T-helper 2 cell treated with Interferon-gamma antibody and Interleukin-4, amounts not matched to agents 5 μg/mL and 100 μg/mL, for 36 hours (primary cell): ENCODE data around the gene MORC2.

Experiments
- DNase-seq: peaks from one replicate; pipeline ENCODE4 v3.0.0; 2021; ENCODE audit warnings: low spot score
- H3K27ac Mint-ChIP-seq: one replicate; pipeline ENCODE4 v1.8.0; 2021; ENCODE audit warnings: mild to moderate bottlenecking, mixed read lengths
- H3K27me3 Mint-ChIP-seq: one replicate; pipeline ENCODE4 v1.8.0; 2021; ENCODE audit warnings: low read depth, mixed read lengths
- H3K36me3 Mint-ChIP-seq: one replicate; pipeline ENCODE4 v1.8.0; 2021; ENCODE audit warnings: low read depth, mixed read lengths
- H3K4me1 Mint-ChIP-seq: one replicate; pipeline ENCODE4 v1.8.0; 2021; ENCODE audit warnings: low read depth, mixed read lengths
- H3K4me3 Mint-ChIP-seq: one replicate; pipeline ENCODE4 v1.8.0; 2022; ENCODE audit warnings: mild to moderate bottlenecking, moderate library complexity, mixed read lengths
- H3K9me3 Mint-ChIP-seq: one replicate; pipeline ENCODE4 v1.8.0; 2021; ENCODE audit warnings: mixed read lengths

The MORC2 gene

DNA sequence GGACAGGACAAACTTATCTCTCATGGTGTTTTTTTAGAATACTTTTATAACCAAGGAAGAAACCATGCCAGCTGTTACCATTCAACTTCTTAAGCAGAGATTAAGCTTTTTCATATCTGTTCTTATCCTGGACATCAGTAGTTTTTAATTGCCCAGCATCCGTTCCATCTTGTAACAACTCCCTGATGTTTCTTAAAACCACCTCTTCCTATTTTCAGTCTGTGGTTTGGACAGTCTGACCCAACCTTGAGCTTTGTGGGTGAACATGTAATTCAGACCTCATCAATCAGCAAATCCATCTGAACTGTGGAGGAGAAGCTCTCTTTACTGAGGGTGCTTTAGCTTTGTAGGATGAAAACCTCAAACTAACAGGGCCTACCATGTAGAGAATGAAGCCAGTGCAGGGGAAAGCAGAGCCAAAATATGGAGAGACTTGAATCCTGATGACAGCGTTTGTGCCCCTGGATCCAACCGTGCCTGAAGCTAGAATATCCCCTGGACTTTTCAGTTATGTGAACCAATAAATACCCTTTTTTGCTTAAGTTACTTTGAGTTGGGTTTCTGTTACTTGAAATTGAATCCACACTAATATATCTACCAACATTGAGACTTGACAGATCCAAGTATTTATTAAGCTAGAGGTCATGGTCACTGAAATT lies 9.9 kb upstream of the MORC2 start:
- no peaks in the 10 kb centered on the region for H3K27me3 Mint-ChIP-seq
- H3K9me3 Mint-ChIP-seq = peaks cover 85% of the 10 kb centered on the region
- DNase-seq = no peak
- H3K4me3 Mint-ChIP-seq = no peak overlapping the region
- peaks cover 58% of the 10 kb centered on the region for H3K36me3 Mint-ChIP-seq
- peaks cover 6% of the 10 kb centered on the region for H3K4me1 Mint-ChIP-seq
- no peak overlapping the region for H3K27ac Mint-ChIP-seq

DNA sequence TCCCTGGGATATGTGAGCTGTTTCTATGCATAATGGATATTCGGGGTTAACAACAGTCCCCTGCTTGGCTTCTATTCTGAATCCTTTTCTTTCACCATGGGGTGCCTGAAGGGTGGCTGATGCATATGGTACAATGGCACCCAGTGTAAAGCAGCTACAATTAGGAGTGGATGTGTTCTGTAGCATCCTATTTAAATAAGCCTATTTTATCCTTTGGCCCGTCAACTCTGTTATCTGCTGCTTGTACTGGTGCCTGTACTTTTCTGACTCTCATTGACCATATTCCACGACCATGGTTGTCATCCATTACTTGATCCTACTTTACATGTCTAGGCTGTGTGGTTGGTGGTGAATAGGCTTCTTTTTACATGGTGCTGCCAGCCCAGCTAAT lies 1.8 kb upstream of the MORC2 start:
- H3K4me3 Mint-ChIP-seq = peak overlapping the region; percentile 92
- no peaks in the 10 kb centered on the region for H3K27me3 Mint-ChIP-seq
- H3K4me1 Mint-ChIP-seq = peaks cover 30% of the 10 kb centered on the region
- no peak for DNase-seq
- H3K27ac Mint-ChIP-seq = peak overlapping the region; percentile 99
- H3K9me3 Mint-ChIP-seq = peaks cover 65% of the 10 kb centered on the region
- peaks cover 84% of the 10 kb centered on the region for H3K36me3 Mint-ChIP-seq

- Mint-ChIP-seq H3K4me1 (peaks cover 34% of the 10 kb centered on the region), H3K27me3 (no peaks in the 10 kb centered on the region), H3K27ac (peak overlapping the region; percentile 99), H3K4me3 (peak overlapping the region; percentile 92), H3K9me3 (peaks cover 65% of the 10 kb centered on the region), H3K36me3 (peaks cover 83% of the 10 kb centered on the region)
- DNase-seq = peak; percentile 42
These were observed 1.2 kb upstream of the MORC2 start for GRCh38 chr22:30969532-30970355.

DNA sequence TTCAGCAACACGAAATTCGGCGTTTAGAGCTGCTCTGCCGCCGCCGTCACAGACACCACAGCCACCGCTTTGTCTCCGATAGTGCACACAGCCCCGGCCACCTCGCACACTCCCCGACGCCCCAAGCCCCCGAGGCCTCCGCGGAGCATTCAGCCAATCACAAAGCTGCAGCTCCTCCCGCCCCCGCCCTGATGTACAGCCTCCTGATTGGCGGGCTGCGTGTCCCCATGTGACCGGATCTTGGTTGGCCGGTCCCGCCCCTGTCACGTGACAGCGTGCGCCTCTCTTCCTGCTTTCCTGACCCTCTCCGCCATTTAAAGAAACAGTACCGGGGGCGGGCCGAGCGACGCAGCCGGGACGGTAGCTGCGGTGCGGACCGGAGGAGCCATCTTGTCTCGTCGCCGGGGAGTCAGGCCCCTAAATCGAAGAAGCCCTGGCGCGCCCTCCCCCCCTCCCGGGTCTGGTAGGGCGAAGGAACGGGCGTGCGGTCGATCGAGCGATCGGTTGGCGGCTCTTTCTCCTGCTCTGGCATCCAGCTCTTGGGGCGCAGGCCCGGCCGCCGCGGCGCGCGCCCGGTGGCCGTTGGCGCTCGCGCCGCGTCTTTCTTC lies 454 bp upstream of the MORC2 start, which contains the start of gene TUG1:
TSS of gene TUG1 (plus strand) at position 342 of the 608 bp plus-strand sequence.
- Mint-ChIP-seq H3K9me3 (peaks cover 63% of the 10 kb centered on the region), H3K4me3 (peak within 1 kb of the TSS; percentile 96), H3K27ac (peak within 1 kb of the TSS; percentile 99), H3K27me3 (no peaks in the 10 kb centered on the region), H3K4me1 (peaks cover 37% of the 10 kb centered on the region), H3K36me3 (peaks cover 81% of the 10 kb centered on the region)
- DNase-seq = peak; percentile 97

- Mint-ChIP-seq H3K27ac (no peak overlapping the region), H3K27me3 (no peaks in the 10 kb centered on the region), H3K4me1 (peaks cover 21% of the 10 kb centered on the region), H3K36me3 (peaks cover 50% of the 10 kb centered on the region), H3K4me3 (no peak overlapping the region), H3K9me3 (peaks cover 29% of the 10 kb centered on the region)
- DNase-seq = no peak
These were observed 3.7 kb downstream of the MORC2 start for GRCh38 chr22:30964858-30965257.

- Mint-ChIP-seq H3K4me1 (peaks cover 22% of the 10 kb centered on the region), H3K27me3 (no peaks in the 10 kb centered on the region), H3K9me3 (no peaks in the 10 kb centered on the region), H3K27ac (no peak overlapping the region), H3K36me3 (peaks cover 33% of the 10 kb centered on the region), H3K4me3 (no peak overlapping the region)
- DNase-seq = no peak
These were observed 13.4 kb downstream of the MORC2 start for GRCh38 chr22:30955153-30955552.

DNA sequence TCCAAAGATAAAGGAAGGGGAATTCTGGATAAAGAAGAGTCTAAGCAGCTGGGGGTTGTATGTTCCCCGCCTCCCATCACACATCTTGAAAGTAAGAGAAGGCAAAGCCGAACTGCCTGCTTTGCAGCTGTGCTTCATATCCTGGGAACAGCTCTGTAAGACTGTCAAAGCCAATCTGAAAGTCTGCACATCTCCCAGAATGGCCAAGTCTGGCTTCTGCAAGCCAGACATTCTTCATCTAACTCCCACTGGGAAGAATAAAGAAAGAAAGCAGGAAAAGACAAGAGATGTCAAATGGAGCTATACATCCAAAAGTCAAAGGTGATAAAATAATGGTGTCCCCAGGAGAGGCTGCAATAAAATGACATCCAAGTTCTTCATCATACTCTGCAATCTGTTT lies 15.4 kb downstream of the MORC2 start:
- Mint-ChIP-seq H3K4me1 (peaks cover 22% of the 10 kb centered on the region), H3K36me3 (peaks cover 45% of the 10 kb centered on the region), H3K4me3 (no peak overlapping the region), H3K27ac (no peak overlapping the region), H3K27me3 (no peaks in the 10 kb centered on the region), H3K9me3 (no peaks in the 10 kb centered on the region)
- DNase-seq = no peak

DNA sequence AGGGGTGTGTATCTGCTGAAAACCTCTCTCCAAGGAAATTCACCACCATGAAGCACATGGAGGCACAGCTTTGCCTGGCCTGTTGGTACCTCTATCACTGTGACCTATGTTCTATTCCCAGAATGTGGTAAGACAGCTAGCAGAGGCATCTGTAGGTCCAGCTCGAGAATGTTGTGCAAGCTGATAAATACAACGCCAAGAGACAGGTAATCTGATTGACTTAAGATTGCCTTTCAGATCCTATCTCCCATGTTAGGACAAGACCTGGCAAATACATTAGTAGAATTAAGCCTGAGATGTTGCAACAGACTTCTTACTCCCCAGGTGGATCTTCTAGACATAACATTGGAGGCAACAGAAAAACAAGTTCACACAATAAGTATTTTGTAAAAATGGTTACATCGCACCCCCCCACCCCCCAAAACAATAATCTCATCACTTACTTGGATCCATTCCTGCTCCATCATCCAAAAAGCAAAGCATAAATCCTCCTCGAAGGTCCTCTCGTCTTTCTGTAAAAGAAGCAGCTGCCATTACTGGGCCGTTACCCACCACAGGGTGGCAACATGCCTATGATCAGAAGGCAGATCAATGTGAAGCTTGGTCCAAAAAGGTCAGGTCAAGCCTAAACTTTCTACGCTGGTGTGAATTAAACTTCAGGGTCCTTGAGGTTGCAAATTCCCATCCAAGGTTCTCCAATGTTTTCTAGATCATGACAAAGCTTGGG lies 18.5 kb downstream of the MORC2 start:
- Mint-ChIP-seq H3K36me3 (peaks cover 47% of the 10 kb centered on the region), H3K27ac (no peak overlapping the region), H3K9me3 (no peaks in the 10 kb centered on the region), H3K4me1 (peaks cover 13% of the 10 kb centered on the region), H3K4me3 (no peak overlapping the region), H3K27me3 (no peaks in the 10 kb centered on the region)
- DNase-seq = no peak

- Mint-ChIP-seq H3K36me3 (peaks cover 53% of the 10 kb centered on the region), H3K4me1 (peaks cover 21% of the 10 kb centered on the region), H3K4me3 (no peak overlapping the region), H3K27me3 (no peaks in the 10 kb centered on the region), H3K9me3 (no peaks in the 10 kb centered on the region), H3K27ac (no peak overlapping the region)
- no peak for DNase-seq
These were observed 19.6 kb downstream of the MORC2 start for GRCh38 chr22:30948930-30949342.

DNA sequence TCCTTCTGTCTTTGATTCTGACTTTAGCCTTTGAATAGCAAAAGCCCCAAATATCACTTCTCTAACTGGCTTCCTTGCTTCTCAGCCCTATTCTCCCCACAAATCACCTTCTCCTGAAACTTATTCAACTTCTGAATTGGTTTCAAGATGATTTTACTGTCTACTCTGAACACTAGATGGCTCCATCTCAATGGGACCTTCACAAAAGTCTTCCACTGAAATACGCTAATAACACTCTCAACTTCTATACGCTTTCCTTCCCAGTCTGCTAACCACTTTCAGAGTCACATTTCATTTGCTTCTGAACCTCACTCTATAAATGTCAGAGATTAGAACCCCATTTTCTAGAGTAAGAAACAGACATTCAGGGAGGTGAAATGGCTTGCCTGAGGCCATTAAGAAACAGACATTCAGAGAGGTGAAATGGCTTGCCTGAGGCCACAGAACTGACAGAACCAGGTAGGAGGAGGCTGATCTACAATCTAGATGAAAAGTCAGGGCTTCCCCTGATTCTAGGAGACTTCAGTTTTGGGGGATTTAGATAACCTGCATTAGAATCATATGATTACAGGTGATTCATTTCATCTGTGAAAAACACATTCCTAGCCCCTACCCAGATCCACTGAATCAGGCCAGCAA lies 20.6 kb downstream of the MORC2 start:
- no peak overlapping the region for H3K27ac Mint-ChIP-seq
- H3K4me1 Mint-ChIP-seq = peaks cover 26% of the 10 kb centered on the region
- no peaks in the 10 kb centered on the region for H3K9me3 Mint-ChIP-seq

GRCh38 chr22:30947173-30947815 lies 21.3 kb downstream of the MORC2 start:
- Mint-ChIP-seq H3K4me3 (no peak overlapping the region), H3K36me3 (peaks cover 57% of the 10 kb centered on the region), H3K4me1 (peaks cover 24% of the 10 kb centered on the region), H3K9me3 (no peaks in the 10 kb centered on the region), H3K27me3 (no peaks in the 10 kb centered on the region), H3K27ac (no peak overlapping the region)
- no peak for DNase-seq

More for the DNA sequence above, 20.6 kb downstream of the MORC2 start:
- no peak overlapping the region for H3K4me3 Mint-ChIP-seq
- H3K27me3 Mint-ChIP-seq = no peaks in the 10 kb centered on the region
- no peak for DNase-seq
- H3K36me3 Mint-ChIP-seq = peaks cover 58% of the 10 kb centered on the region

DNA sequence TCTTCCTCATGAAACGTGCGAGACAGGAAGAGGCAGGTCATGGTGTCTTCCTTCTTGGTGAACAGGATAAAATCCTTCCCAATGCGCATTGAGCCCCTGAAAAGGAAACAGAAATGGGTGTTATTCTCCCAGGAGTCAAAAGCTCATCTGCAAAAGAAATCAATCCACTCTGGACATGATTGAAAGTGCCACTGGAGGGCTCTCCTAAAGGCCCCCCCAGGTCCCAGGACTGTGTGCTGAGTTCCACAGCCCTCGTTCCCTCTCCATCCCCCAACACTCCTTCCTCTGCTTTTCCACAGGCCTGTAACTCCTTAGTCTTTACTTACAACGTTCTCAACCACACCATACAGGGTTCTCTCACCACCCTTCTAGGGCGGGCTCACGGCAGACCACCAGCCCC lies 22.2 kb downstream of the MORC2 start:
- H3K4me3 Mint-ChIP-seq = no peak overlapping the region
- no peak overlapping the region for H3K27ac Mint-ChIP-seq
- H3K4me1 Mint-ChIP-seq = peaks cover 23% of the 10 kb centered on the region
- no peaks in the 10 kb centered on the region for H3K27me3 Mint-ChIP-seq
- H3K9me3 Mint-ChIP-seq = no peaks in the 10 kb centered on the region
- no peak for DNase-seq
- peaks cover 61% of the 10 kb centered on the region for H3K36me3 Mint-ChIP-seq

GRCh38 chr22:30945653-30946052 lies 22.9 kb downstream of the MORC2 start:
- peaks cover 27% of the 10 kb centered on the region for H3K4me1 Mint-ChIP-seq
- H3K27me3 Mint-ChIP-seq = no peaks in the 10 kb centered on the region
- H3K9me3 Mint-ChIP-seq = no peaks in the 10 kb centered on the region
- no peak for DNase-seq
- peak overlapping the region; percentile 14 for H3K27ac Mint-ChIP-seq
- H3K4me3 Mint-ChIP-seq = no peak overlapping the region
- H3K36me3 Mint-ChIP-seq = peaks cover 63% of the 10 kb centered on the region
